Measurements from ENCODE around the gene AQP2.
"Not testable (repeated sequence)": the region's sequence is repeated elsewhere in the genome, so short reads cannot be mapped to it uniquely, and the experiment has no call there.

Gene AQP2

GRCh38 chr12:49970658-49971057, 20.1 kb downstream of the AQP2 start:
- DNase-seq, result no peak

GRCh38 chr12:49971141-49971540, 20.6 kb downstream of the AQP2 start:
- no peak for DNase-seq

DNA sequence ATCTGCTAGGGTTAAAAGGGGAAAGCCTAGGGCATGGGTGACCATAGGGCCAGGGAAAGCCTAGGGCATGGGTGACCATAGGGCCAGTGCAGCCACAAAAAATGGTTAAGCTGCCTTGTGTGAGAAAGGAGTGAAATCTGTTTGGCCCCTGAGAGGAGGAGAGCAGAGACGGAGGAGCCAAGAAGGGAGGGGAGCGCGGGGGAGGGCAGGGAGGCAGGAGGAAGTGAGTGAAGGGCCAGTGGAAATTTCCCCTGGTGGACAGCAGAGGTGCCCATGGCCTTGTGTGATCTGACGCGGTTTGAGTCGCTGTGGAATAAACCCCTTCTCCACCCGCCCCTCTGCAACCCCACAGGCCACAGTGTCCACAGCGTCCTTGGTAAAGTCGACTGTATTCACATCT, 21.6 kb downstream of the AQP2 start:
- peak in 1 of 14 donors; percentile 23 for DNase-seq

DNA sequence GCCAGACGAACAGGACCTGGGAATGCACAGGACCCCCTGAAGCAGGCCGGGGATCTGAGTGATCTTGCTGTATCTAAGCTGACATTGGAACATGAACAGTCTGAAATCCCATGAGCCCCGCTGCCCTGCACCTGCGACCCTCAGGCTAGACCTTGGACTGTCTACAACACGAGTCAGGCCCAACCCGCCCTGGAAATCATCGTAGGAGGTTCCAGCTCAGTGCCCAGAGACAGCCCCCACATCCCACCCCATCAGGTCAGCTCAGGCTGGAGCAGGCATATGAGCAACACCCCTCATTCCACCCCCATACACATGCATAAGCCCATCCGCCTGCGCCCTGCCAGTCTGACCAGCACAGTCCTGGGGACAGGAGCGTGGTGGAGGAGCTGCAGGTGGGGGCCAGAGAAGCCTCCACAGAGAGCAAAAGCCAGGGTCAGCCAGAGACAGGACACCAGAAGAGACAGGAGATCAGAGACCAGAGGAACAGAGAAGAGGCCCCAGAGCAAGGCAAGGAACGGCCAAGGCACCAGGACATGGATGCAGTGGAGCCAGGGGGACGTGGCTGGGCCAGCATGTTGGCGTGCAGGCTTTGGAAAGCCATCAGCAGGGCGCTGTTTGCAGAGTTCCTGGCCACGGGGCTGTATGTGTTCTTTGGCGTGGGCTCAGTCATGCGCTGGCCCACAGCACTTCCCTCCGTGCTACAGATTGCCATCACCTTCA, 22.3 kb downstream of the AQP2 start, which contains the start of gene AQP6:
Gene AQP6, plus strand, starts transcription at position 307 of the 720 bp plus-strand sequence. Its CDS starts 227 bp downstream, at position 534.
- DNase-seq, result no peak

- DNase-seq, result no peak
These were observed 22.9 kb downstream of the AQP2 start for GRCh38 chr12:49973361-49973830.

DNA sequence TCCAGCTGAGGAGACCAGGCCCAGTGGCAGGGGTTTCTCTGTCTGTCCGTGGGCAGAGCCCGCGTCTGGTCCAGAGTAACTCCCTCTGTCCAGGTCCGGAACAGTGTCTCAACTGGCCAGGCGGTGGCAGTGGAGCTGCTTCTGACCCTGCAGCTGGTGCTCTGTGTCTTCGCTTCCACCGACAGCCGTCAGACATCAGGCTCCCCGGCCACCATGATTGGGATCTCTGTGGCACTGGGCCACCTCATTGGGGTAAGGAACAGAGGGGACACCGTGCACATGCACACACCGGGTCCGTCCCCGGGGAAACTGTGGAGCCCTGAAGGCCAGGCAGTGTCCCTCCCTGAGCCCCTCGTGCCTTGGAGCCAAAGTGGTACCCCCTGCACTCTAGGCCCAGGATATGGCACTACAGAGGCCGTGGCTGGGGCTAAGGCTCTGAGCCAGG, 23.7 kb downstream of the AQP2 start:
- peak in 12 of 14 donors; percentile 7 to 78 (median 58) for DNase-seq

DNA sequence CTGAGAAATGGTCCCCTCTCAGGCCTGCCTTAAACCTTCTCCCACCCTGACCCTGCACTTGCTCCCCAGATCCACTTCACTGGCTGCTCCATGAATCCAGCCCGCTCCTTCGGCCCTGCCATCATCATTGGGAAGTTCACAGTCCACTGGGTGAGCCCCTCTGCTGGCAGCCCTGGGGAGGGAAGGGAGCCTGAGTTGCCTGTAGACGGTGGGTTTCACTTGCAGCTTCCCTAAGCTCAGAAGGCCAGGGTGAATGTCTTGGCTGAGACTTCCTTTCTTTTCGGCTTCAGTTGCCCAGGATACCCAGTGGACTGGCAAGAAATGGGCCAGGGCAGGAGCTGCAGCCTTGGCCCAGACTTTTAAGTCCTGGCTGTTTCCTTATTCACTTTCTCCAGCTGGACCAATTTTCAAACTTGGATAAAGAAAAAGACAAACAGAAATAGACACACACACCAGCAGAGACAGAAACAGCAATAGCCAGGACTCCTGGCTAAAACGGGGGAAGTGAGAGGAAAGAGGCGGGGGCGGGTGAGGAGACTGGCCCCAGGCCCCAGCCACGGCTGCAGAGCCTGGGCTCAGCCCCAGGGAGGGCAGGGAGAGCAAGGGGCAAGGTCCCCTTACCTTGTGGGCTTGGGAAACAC, 24.3 kb downstream of the AQP2 start:
- DNase-seq, result peak in 8 of 14 donors; percentile 44 to 78 (median 60)

DNA sequence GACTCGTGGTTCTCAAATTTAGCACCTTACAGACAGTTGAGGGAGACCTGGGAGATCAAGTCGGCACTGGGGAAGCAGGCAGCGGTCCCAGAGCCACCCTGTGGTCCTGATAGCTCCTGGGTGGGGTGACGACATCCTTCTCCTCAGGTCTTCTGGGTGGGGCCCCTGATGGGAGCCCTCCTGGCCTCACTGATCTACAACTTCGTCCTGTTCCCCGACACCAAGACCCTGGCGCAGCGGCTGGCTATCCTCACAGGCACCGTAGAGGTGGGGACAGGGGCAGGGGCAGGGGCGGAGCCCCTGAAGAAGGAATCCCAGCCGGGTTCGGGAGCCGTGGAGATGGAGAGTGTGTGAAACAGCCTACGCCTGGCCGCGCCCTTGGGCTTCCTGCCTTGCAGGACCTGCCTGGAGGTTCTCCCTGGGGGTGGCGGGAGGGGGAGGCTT, 24.8 kb downstream of the AQP2 start:
- no peak for DNase-seq

- DNase-seq, result no peak
These were observed 26.0 kb downstream of the AQP2 start for GRCh38 chr12:49976557-49976956.

DNA sequence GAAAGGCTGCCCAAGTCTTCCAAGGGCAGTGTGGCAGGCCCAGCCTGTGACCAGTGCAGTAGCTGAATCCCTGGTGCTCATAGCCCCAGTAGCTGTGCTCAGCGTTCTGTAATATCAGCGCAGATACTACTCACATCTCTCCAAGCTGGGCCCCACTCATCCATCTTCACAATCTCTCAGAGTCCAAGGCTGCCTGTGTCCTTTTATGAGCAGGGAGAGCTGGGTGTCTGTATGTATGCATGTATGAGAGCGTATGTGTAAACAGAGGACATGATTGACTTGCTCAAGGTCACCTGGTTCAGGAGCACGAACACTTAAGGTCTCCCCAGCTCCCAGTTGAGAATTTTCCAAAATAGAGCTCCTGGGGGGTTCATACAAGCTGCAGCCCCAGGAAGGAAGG, 27.6 kb downstream of the AQP2 start:
- DNase-seq, result no peak

- peak in 6 of 14 donors; percentile 35 to 74 (median 64) for DNase-seq
These were observed 28.6 kb downstream of the AQP2 start for GRCh38 chr12:49979016-49979586.

GRCh38 chr12:49979791-49980190, 29.3 kb downstream of the AQP2 start:
- no peak for DNase-seq

- DNase-seq, result no peak
These were observed 30.2 kb downstream of the AQP2 start for GRCh38 chr12:49980501-49981349.

DNA sequence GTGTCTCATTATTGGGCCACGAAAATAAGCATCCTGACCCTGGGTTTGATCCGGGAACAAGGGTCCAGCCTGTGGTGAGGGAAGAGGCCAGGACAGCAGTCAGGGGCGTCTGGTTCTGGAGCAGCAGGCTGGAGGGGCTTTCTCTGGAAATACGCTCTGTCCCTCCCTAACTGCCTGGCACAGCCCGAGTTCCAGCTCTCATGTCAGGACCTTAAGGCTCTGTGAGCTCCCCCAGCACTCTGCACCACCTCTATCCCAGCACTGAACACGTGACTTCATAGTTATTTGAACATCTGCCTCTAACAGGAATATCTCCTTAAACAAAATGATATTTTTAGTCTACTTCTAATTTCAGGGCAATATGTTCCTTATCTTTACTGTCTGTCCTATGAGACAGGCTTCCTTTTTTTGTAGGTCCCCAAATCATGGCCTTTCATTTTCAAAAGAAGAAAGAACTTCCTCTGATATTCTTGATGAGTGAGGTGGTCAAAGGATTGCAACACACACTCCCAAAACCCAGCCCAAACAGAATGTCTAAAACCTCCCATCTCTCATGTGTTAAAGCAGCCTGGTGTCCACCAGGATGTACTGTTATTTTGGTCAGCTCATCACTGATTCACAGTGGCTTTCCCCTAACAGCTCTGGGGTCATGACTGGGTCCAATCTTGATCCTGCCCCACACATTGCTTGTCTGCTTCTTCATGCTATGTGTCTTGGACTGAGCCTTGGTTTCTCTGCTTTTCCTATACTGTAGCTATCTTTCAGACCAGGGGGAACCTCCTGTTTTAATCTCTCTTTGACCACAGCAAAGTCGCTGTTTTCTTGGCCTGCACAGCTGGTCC, 31.9 kb downstream of the AQP2 start:
- no peak for DNase-seq

DNA sequence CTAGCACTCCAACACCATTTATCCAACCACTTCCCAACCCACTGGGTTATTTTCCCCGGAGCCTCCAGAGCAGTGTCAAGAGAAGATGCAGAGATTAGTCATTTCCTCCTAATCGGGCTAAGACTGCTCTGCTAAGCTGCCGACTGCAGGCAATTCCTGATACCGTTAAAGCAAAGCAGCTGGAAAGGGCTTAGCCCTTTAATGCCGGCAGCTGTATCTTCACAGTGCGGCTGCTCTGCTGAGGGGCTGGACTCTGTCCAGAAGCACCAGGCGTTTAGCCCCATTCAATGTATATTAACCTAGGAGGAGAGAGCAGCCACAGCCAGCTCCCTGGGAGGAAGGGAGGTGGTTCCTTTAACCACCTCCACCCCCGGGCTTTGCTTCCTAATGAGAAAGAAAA, 33.4 kb downstream of the AQP2 start:
- no peak for DNase-seq

GRCh38 chr12:49984476-49985359, 34.2 kb downstream of the AQP2 start:
- DNase-seq, result no peak

- no peak for DNase-seq
These were observed 35.4 kb downstream of the AQP2 start for GRCh38 chr12:49985981-49986380.

DNA sequence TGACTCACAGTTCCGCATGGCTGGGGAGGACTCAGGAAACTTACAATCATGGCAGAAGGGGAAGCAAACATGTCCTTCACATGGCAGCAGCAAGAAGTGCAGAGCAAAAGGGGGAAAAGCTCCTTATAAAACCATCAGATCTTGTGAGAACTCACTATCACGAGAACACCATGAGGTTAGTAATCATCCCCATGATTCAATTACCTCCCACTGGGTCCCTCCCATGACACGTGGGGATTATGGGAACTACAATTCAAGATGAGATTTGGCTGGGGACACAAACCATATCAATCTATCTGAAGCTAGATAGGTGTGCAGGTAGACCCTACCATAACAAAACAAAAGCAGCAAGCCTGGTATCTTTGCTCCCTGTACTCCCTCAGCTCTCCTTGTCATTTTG, 35.9 kb downstream of the AQP2 start:
- DNase-seq, result not testable (repeated sequence)

- DNase-seq, result no peak
These were observed 37.2 kb downstream of the AQP2 start for GRCh38 chr12:49987625-49988303.

GRCh38 chr12:49989400-49989799, 38.9 kb downstream of the AQP2 start:
- DNase-seq, result not testable (repeated sequence)

All from C1 segment of cervical spinal cord (tissue), 14 donors.